ENCODE results near the gene AGAP5. TPM values are rescaled to one million over a fixed set of nuclear protein-coding genes. Genes with fewer than 3 reads are reported as not detected.

The AGAP5 gene
- total and polyA plus RNA-seq, 2 of the 8 experiments (the other 6 are each of a cell fraction or from before 2014, with no cell fraction given) = 5.4 to 6.0 TPM

DNA sequence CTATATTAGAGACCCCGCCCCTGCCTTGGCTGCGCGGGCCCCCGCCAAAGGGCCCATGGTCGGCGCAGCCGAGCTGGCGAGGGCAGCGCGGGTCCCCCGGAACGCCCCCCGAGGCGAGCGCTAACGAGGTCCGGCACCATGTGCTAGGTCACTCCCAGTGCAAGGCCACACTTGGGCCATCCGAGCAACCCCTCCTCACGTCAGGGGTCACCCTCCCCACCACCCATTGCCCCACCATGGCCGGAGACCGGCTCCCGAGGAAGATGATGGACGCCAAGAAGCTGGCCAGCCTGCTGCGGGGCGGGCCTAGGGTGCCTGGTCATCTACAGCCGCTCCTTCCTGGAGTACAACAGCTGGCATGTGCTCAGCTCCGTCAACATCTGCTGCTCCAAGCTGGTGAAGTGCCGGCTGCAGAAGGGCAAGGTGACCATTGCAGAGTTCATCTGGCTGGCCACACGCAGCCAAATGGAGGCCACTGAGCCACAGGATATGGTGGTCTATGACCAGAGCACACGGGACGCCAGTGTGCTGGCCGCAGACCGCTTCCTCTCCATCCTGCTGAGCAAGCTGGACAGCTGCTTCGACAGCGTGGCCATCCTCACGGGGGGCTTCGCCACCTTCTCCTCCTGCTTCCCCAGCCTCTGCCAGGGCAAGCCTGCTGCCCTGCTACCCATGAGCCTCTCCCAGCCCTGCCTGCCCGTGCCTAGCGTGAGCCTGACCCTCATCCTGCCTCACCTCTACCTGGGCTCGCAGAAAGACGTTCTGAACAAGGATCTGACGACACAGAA is 33.9 kb upstream of the AGAP5 start (continued):
- TF ChIP-seq CHD7 (IDR thresholded peaks at IDR 0.05; ENCODE audit: insufficient replicate concordance, low read length) (no peak), RFX5 (IDR thresholded peaks at IDR 0.05; ENCODE audit: borderline replicate concordance, low read depth, low read length) (no peak), CHD2 (IDR thresholded peaks at IDR 0.05; ENCODE audit: low read length) (no peak), BCL11A (IDR thresholded peaks at IDR 0.05; ENCODE audit: low read depth in 2 of 2, low read length in 2 of 2) (no peak), CBX8 (IDR thresholded peaks at IDR 0.05; ENCODE audit: borderline replicate concordance, low read depth, low read length) (no peak), TAF7 (optimal IDR thresholded peaks at IDR 0.05; ENCODE audit: borderline replicate concordance, low read depth, low read length) (no peak), SIX5 (IDR thresholded peaks at IDR 0.05; ENCODE audit: low read depth, low read length) (no peak), ASH2L (IDR thresholded peaks at IDR 0.05; ENCODE audit: low read length) (no peak), SIN3A (conservative IDR thresholded peaks at IDR 0.05 in 1 of 2, IDR thresholded peaks at IDR 0.05 in 1 of 2; ENCODE audit: low read depth in 1 of 2, low read length in 2 of 2) (no peak), SUZ12 (IDR thresholded peaks at IDR 0.05; ENCODE audit: low read length) (no peak)
